Neural cell (in vitro differentiated cells): Measurements from ENCODE around the gene BCAP31. TPM values are rescaled to one million over a fixed set of nuclear protein-coding genes. Genes with fewer than 3 reads are reported as not detected.

Source experiments
- H2AFZ ChIP-seq: fragments of 200-600, 300-800 bp; sonication (generic), shearing (Covaris generic); 2 replicates; pipeline ENCODE4 v1.6.0; 2014; ENCODE audit warnings: low read depth, mild to moderate bottlenecking, antibody characterized with exemption, low read length, moderate library complexity
- H3F3A ChIP-seq: fragments of 200-600 bp; shearing (Covaris generic); 2 replicates; pipeline ENCODE4 v1.6.1; 2016; ENCODE audit warnings: mild to moderate bottlenecking, moderate library complexity, mixed read lengths, antibody characterized with exemption, low read length; ENCODE audit not compliant: insufficient read depth, poor library complexity, severe bottlenecking
- H3K27ac ChIP-seq: fragments of 200-600, 300-800 bp; sonication (generic), shearing (Covaris generic); 2 replicates; pipeline ENCODE4 v1.5.1; 2014; ENCODE audit warnings: mild to moderate bottlenecking, low read length, moderate library complexity
- H3K27me3 ChIP-seq: fragments of 300-800, 200-600 bp; sonication (generic), shearing (Covaris generic); 2 replicates; pipeline ENCODE4 v1.6.0; 2014; ENCODE audit warnings: mild to moderate bottlenecking, low read depth, low read length, moderate library complexity; ENCODE audit not compliant: insufficient read depth
- H3K36me3 ChIP-seq: fragments of 300-800, 200-600 bp; sonication (generic), shearing (Covaris generic); 2 replicates; pipeline ENCODE4 v1.5.1; 2014; ENCODE audit warnings: mild to moderate bottlenecking, antibody characterized with exemption, low read length, moderate library complexity; ENCODE audit not compliant: insufficient read depth
- H3K4me2 ChIP-seq: fragments of 300-800, 200-600 bp; sonication (generic), shearing (Covaris generic); 2 replicates; pipeline ENCODE4 v1.6.0; 2014; ENCODE audit warnings: mild to moderate bottlenecking, low read length
- H3K4me3 ChIP-seq: fragments of 300-800, 200-600 bp; sonication (generic), shearing (Covaris generic); 2 replicates; pipeline ENCODE4 v1.5.1; 2014; ENCODE audit warnings: mild to moderate bottlenecking, low read length, moderate library complexity
- H3K79me2 ChIP-seq: fragments of 200-600 bp; shearing (Covaris generic); replicated peaks from 2 replicates; pipeline ENCODE4 v1.6.0; 2014; ENCODE audit warnings: mild to moderate bottlenecking, low read length, moderate library complexity; ENCODE audit not compliant: insufficient read depth
- H3K9ac ChIP-seq: fragments of 300-800, 200-600 bp; sonication (generic), shearing (Covaris generic); 2 replicates; pipeline ENCODE4 v1.6.1; 2016; ENCODE audit warnings: mild to moderate bottlenecking, low read length, mixed read lengths
- H3K9me2 ChIP-seq: fragments of 200-600 bp; shearing (Covaris generic); 2 replicates; pipeline ENCODE4 v1.6.1; 2016; ENCODE audit warnings: mild to moderate bottlenecking, low read length, mixed read lengths; ENCODE audit not compliant: insufficient read depth
- H3K9me3 ChIP-seq: fragments of 200-600, 300-800 bp; sonication (generic), shearing (Covaris generic); 2 replicates; pipeline ENCODE4 v1.6.1; 2016; ENCODE audit warnings: mild to moderate bottlenecking, mixed run types, low read length, moderate library complexity, mixed read lengths
- H4K20me1 ChIP-seq: fragments of 200-600 bp; shearing (Covaris generic); 2 replicates; pipeline ENCODE4 v1.6.1; 2016; ENCODE audit warnings: mild to moderate bottlenecking, mixed run types; ENCODE audit not compliant: insufficient read depth
- EP300 ChIP-seq: fragments of 450-650 bp; conservative IDR thresholded peaks from 2 replicates; pipeline ENCODE4 v1.6.1; 2014; ENCODE audit warnings: antibody characterized with exemption, mild to moderate bottlenecking, moderate library complexity; ENCODE audit not compliant: poor library complexity, severe bottlenecking
- EZH2 ChIP-seq: fragments of 200-600, 300-800 bp; shearing (Covaris generic), sonication (generic); IDR thresholded peaks from 2 replicates; pipeline ENCODE4 v1.6.1; 2014; ENCODE audit warnings: antibody characterized with exemption, low read length, borderline replicate concordance, mild to moderate bottlenecking; ENCODE audit not compliant: insufficient read depth, poor library complexity, severe bottlenecking
- MXI1 ChIP-seq: fragments of 450-650 bp; conservative IDR thresholded peaks from 2 replicates; pipeline ENCODE4 v1.6.1; 2014; ENCODE audit warnings: antibody characterized with exemption, mild to moderate bottlenecking; ENCODE audit not compliant: poor library complexity, severe bottlenecking
- POLR2AphosphoS5 ChIP-seq: IDR thresholded peaks from 2 replicates; pipeline ENCODE4 v1.6.1; 2012
- RAD21 ChIP-seq: fragments of 450-650 bp; conservative IDR thresholded peaks from 2 replicates; pipeline ENCODE4 v1.6.1; 2014; ENCODE audit warnings: antibody characterized with exemption, mild to moderate bottlenecking, moderate library complexity
- SMC3 ChIP-seq: fragments of 450-650 bp; conservative IDR thresholded peaks from 2 replicates; pipeline ENCODE4 v1.6.1; 2014; ENCODE audit warnings: antibody characterized with exemption, mild to moderate bottlenecking, moderate library complexity; ENCODE audit not compliant: poor library complexity
- TAF1 ChIP-seq: IDR thresholded peaks from 2 replicates; pipeline ENCODE4 v1.6.1; 2012; ENCODE audit warnings: low read depth
- polyA plus RNA-seq: library from polyadenylated mRNA; depleted of rRNA; stranded (reverse); fragments of >200 nt; gene quantifications from 2 replicates; pipeline ENCODE4 v1.2.3, GENCODE V29; 2014
- TF ChIP-seq, protein P1 (sequence below): IDR thresholded peaks from 2 replicates; pipeline ENCODE4 v1.6.1; 2012; ENCODE audit warnings: borderline replicate concordance
- TF ChIP-seq, protein P2 (sequence below): fragments of 450-650 bp; IDR thresholded peaks from 2 replicates; pipeline ENCODE4 v1.5.1; 2014; ENCODE audit warnings: antibody characterized with exemption, mild to moderate bottlenecking, moderate library complexity; ENCODE audit not compliant: poor library complexity, severe bottlenecking

Gene BCAP31
- polyA plus RNA-seq, 1 donor from 2014 or later: 182 TPM

GRCh38 chrX:153667956-153668396 is 56.2 kb downstream of the BCAP31 start:
- no peak overlapping the region for H3K27ac ChIP-seq
- no peak for TF ChIP-seq MXI1
- no peak for TF ChIP-seq TAF1
- TF ChIP-seq, protein P1, sequence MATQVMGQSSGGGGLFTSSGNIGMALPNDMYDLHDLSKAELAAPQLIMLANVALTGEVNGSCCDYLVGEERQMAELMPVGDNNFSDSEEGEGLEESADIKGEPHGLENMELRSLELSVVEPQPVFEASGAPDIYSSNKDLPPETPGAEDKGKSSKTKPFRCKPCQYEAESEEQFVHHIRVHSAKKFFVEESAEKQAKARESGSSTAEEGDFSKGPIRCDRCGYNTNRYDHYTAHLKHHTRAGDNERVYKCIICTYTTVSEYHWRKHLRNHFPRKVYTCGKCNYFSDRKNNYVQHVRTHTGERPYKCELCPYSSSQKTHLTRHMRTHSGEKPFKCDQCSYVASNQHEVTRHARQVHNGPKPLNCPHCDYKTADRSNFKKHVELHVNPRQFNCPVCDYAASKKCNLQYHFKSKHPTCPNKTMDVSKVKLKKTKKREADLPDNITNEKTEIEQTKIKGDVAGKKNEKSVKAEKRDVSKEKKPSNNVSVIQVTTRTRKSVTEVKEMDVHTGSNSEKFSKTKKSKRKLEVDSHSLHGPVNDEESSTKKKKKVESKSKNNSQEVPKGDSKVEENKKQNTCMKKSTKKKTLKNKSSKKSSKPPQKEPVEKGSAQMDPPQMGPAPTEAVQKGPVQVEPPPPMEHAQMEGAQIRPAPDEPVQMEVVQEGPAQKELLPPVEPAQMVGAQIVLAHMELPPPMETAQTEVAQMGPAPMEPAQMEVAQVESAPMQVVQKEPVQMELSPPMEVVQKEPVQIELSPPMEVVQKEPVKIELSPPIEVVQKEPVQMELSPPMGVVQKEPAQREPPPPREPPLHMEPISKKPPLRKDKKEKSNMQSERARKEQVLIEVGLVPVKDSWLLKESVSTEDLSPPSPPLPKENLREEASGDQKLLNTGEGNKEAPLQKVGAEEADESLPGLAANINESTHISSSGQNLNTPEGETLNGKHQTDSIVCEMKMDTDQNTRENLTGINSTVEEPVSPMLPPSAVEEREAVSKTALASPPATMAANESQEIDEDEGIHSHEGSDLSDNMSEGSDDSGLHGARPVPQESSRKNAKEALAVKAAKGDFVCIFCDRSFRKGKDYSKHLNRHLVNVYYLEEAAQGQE: no peak
- peak; percentile 73 for TF ChIP-seq RAD21
- peak; percentile 71 for TF ChIP-seq SMC3
- no peak for TF ChIP-seq POLR2AphosphoS5
- TF ChIP-seq, protein P2, sequence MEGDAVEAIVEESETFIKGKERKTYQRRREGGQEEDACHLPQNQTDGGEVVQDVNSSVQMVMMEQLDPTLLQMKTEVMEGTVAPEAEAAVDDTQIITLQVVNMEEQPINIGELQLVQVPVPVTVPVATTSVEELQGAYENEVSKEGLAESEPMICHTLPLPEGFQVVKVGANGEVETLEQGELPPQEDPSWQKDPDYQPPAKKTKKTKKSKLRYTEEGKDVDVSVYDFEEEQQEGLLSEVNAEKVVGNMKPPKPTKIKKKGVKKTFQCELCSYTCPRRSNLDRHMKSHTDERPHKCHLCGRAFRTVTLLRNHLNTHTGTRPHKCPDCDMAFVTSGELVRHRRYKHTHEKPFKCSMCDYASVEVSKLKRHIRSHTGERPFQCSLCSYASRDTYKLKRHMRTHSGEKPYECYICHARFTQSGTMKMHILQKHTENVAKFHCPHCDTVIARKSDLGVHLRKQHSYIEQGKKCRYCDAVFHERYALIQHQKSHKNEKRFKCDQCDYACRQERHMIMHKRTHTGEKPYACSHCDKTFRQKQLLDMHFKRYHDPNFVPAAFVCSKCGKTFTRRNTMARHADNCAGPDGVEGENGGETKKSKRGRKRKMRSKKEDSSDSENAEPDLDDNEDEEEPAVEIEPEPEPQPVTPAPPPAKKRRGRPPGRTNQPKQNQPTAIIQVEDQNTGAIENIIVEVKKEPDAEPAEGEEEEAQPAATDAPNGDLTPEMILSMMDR: peak; percentile 71
- TF ChIP-seq EZH2: no peak
- no peak for TF ChIP-seq EP300
- H3K9ac ChIP-seq: no peak overlapping the region
- no peaks in the 10 kb centered on the region for H3K27me3 ChIP-seq
- H3K79me2 ChIP-seq: no peaks in the 10 kb centered on the region
- no peaks in the 10 kb centered on the region for H3K36me3 ChIP-seq
- no peak overlapping the region for H2AFZ ChIP-seq
- H4K20me1 ChIP-seq: no peaks in the 10 kb centered on the region
- no peak overlapping the region for H3K4me2 ChIP-seq
- H3K4me3 ChIP-seq: no peak overlapping the region
- no peaks in the 10 kb centered on the region for H3F3A ChIP-seq
- H3K9me2 ChIP-seq: no peaks in the 10 kb centered on the region
- H3K9me3 ChIP-seq: no peaks in the 10 kb centered on the region

GRCh38 chrX:153667281-153667955 is 56.8 kb downstream of the BCAP31 start:
- no peak overlapping the region for H3K4me3 ChIP-seq
- H3K27ac ChIP-seq: no peak overlapping the region
- H3K9ac ChIP-seq: no peak overlapping the region
- H3K27me3 ChIP-seq: peaks cover 4% of the 10 kb centered on the region
- no peaks in the 10 kb centered on the region for H3K9me2 ChIP-seq
- no peaks in the 10 kb centered on the region for H3K9me3 ChIP-seq
- H3K79me2 ChIP-seq: no peaks in the 10 kb centered on the region
- H4K20me1 ChIP-seq: no peaks in the 10 kb centered on the region
- no peaks in the 10 kb centered on the region for H3K36me3 ChIP-seq
- H3K4me2 ChIP-seq: no peak overlapping the region
- H2AFZ ChIP-seq: no peak overlapping the region
- TF ChIP-seq TAF1 (no peak), SMC3 (no peak), RAD21 (no peak), POLR2AphosphoS5 (no peak), MXI1 (no peak), EP300 (no peak), EZH2 (no peak)
- TF ChIP-seq, protein P1: no peak
- TF ChIP-seq, protein P2: no peak
- no peaks in the 10 kb centered on the region for H3F3A ChIP-seq
